HepG2 (cell line): ENCODE measurements around the gene MED25. TPM values are rescaled to one million over a fixed set of nuclear protein-coding genes. Genes with fewer than 3 reads are reported as not detected.

ENCODE experiments used
- CREBL2 ChIP-seq: sonication (generic); formaldehyde crosslinking; IDR thresholded peaks from 2 replicates; pipeline ENCODE4 v1.8.1; 2023; ENCODE audit warnings: missing genetic modification reagents, mild to moderate bottlenecking, borderline replicate concordance
- IRF1 ChIP-seq: sonication (generic); formaldehyde crosslinking; IDR thresholded peaks from 2 replicates; pipeline ENCODE4 v1.4.0; 2020; ENCODE audit warnings: low read depth, mild to moderate bottlenecking, missing genetic modification reagents
- NPAS2 ChIP-seq: sonication (generic); formaldehyde crosslinking; IDR thresholded peaks from 2 replicates; pipeline ENCODE4 v1.8.0; 2022; ENCODE audit warnings: mild to moderate bottlenecking, missing genetic modification reagents, borderline replicate concordance
- POLR2A ChIP-seq, 2 experiments: IDR thresholded peaks; 2 replicates each; pipeline ENCODE4 v1.6.1; 2011; ENCODE audit warnings: low read depth in 2 of 2, low read length in 2 of 2, mild to moderate bottlenecking in 1 of 2, moderate library complexity in 1 of 2; ENCODE audit not compliant: insufficient read depth in 1 of 2
- RAD51 ChIP-seq: fragments of 450-650 bp; IDR thresholded peaks from 2 replicates; pipeline ENCODE4 v1.6.1; 2016; ENCODE audit warnings: borderline replicate concordance
- SRF ChIP-seq: IDR thresholded peaks from 2 replicates; pipeline ENCODE4 v1.6.1; 2011; ENCODE audit warnings: mild to moderate bottlenecking, low read depth, low read length, moderate library complexity
- UBTF ChIP-seq: sonication (generic); formaldehyde crosslinking; IDR thresholded peaks from 2 replicates; pipeline ENCODE4 v1.4.0; 2020; ENCODE audit warnings: mild to moderate bottlenecking, missing genetic modification reagents
- YEATS4 ChIP-seq: sonication (generic); formaldehyde crosslinking; IDR thresholded peaks from 2 replicates; pipeline ENCODE4 v1.4.0; 2020; ENCODE audit warnings: missing genetic modification reagents, borderline replicate concordance
- ZBED4 ChIP-seq: sonication (generic); formaldehyde crosslinking; IDR thresholded peaks from 2 replicates; pipeline ENCODE4 v1.4.0; 2020; ENCODE audit warnings: missing genetic modification reagents, borderline replicate concordance
- ZBTB21 ChIP-seq: sonication (generic); formaldehyde crosslinking; IDR thresholded peaks from 2 replicates; pipeline ENCODE4 v1.4.0; 2020; ENCODE audit warnings: missing genetic modification reagents
- ZBTB43 ChIP-seq: sonication (generic); formaldehyde crosslinking; conservative IDR thresholded peaks from 2 replicates; pipeline ENCODE4 v1.4.0; 2020; ENCODE audit warnings: missing genetic modification reagents
- ZNF121 ChIP-seq: sonication (generic); formaldehyde crosslinking; IDR thresholded peaks from 2 replicates; pipeline ENCODE4 v1.5.0; 2020; ENCODE audit warnings: mild to moderate bottlenecking, missing genetic modification reagents
- ZNF34 ChIP-seq: sonication (generic); formaldehyde crosslinking; IDR thresholded peaks from 2 replicates; pipeline ENCODE4 v1.4.0; 2020; ENCODE audit warnings: mild to moderate bottlenecking, missing genetic modification reagents, borderline replicate concordance
- ZNF44 ChIP-seq: sonication (generic); formaldehyde crosslinking; IDR thresholded peaks from 2 replicates; pipeline ENCODE4 v1.5.1; 2020; ENCODE audit warnings: mild to moderate bottlenecking, missing genetic modification reagents
- ZNF660 ChIP-seq: sonication (generic); formaldehyde crosslinking; IDR thresholded peaks from 2 replicates; pipeline ENCODE4 v1.5.1; 2020; ENCODE audit warnings: mild to moderate bottlenecking, low read depth, missing genetic modification reagents, borderline replicate concordance
- ZNF776 ChIP-seq: sonication (generic); formaldehyde crosslinking; IDR thresholded peaks from 2 replicates; pipeline ENCODE4 v1.4.0; 2020; ENCODE audit warnings: mild to moderate bottlenecking, missing genetic modification reagents
- ZNF777 ChIP-seq: sonication (generic); formaldehyde crosslinking; IDR thresholded peaks from 2 replicates; pipeline ENCODE4 v1.4.0; 2020; ENCODE audit warnings: missing genetic modification reagents
- ZZZ3 ChIP-seq: sonication (generic); formaldehyde crosslinking; IDR thresholded peaks from 2 replicates; pipeline ENCODE4 v1.4.0; 2020; ENCODE audit warnings: missing genetic modification reagents, mild to moderate bottlenecking, borderline replicate concordance
- polyA plus RNA-seq, 8 experiments: library from polyadenylated mRNA; depleted of rRNA in 3 of 8; stranded (reverse) in 7 of 8; unstranded in 1 of 8; fragments of >200 nt; fragmentation: Illumina TruSeq in 4 of 8; extraction: Trizol in 4 of 8; gene quantifications; 2 replicates each; pipeline versions ENCODE4 v1.2.1 to v1.2.3, GENCODE V29; 2011 to 2016; ENCODE audit warnings: low read depth in 4 of 8, missing spikeins in 1 of 8, mixed read lengths in 1 of 8; ENCODE audit not compliant: insufficient read depth in 1 of 8
- total RNA-seq, 5 experiments: library from RNA; depleted of rRNA; stranded (reverse); fragments of >200 nt; fragmentation: Illumina TruSeq; extraction: Trizol; gene quantifications; 2 replicates each; pipeline ENCODE4 v1.2.3, GENCODE V29; 2016; ENCODE audit warnings: low read depth in 1 of 5

The MED25 gene
- total and polyA plus RNA-seq, 2 of the 13 experiments (the other 11 are each of a cell fraction or from before 2014, with no cell fraction given), result 11.1 to 15.1 TPM

- TF ChIP-seq ZBED4 (CRISPR knock-in tag) (peak; percentile 36; the same call in 1 of the 2 replicates), RAD51 (no peak), ZNF776 (CRISPR knock-in tag) (0 out of 2 replicates have a peak, but pooled peaks have one; percentile 79), POLR2A (IDR thresholded peaks at IDR 0.05; ENCODE audit: insufficient read depth in 1 of 2, low read depth in 2 of 2, low read length in 2 of 2) (peak; percentile 66 to 67; a peak in 3 of 4 replicates), NPAS2 (no peak), CREBL2 (CRISPR knock-in tag) (peak; percentile 85; the same call in 1 of the 2 replicates), ZNF660 (CRISPR knock-in tag) (no peak), ZNF44 (CRISPR knock-in tag) (no peak), ZNF121 (0 out of 2 replicates have a peak, but pooled peaks have one; percentile 10), UBTF (CRISPR knock-in tag) (no peak; the same call in none of the 2 replicates), SRF (no peak), ZBTB21 (no peak), ZNF777 (CRISPR knock-in tag) (no peak; the same call in none of the 2 replicates), ZNF34 (CRISPR knock-in tag) (no peak), IRF1 (CRISPR knock-in tag) (no peak), ZZZ3 (no peak; the same call in 1 of the 2 replicates), ZBTB43 (CRISPR knock-in tag) (no peak; the same call in 1 of the 2 replicates), YEATS4 (CRISPR knock-in tag) (peak; percentile 96)
Observed at GRCh38 chr19:49850487-49851342, 32.6 kb downstream of the MED25 start, which contains the start of gene PTOV1 (continued).
